ENCODE results near the gene GNPTG. TPM values are rescaled to one million over a fixed set of nuclear protein-coding genes. Genes with fewer than 3 reads are reported as not detected.

The GNPTG gene
- total RNA-seq, result 10 to 100 TPM; 45.3 to 55.1 TPM
- 10 to 100 TPM; 33.7 to 74.1 TPM for polyA plus RNA-seq
- long read RNA-seq, donor 1, transcript GNPTG-201 (11 exons, 1,983 nt), result major isoform, 90 of 127 reads
- long read RNA-seq, donor 1, partial matches to known transcripts, result 19 of 127 reads
- long read RNA-seq, donor 1, other reads (novel, unspliced or antisense), result 18 of 127 reads
- long read RNA-seq, donor 2, transcript GNPTG-201 (11 exons, 1,983 nt), result major isoform, 30 of 49 reads
- long read RNA-seq, donor 2, partial matches to known transcripts, result 9 of 49 reads
- long read RNA-seq, donor 2, other reads (novel, unspliced or antisense), result 10 of 49 reads

DNA sequence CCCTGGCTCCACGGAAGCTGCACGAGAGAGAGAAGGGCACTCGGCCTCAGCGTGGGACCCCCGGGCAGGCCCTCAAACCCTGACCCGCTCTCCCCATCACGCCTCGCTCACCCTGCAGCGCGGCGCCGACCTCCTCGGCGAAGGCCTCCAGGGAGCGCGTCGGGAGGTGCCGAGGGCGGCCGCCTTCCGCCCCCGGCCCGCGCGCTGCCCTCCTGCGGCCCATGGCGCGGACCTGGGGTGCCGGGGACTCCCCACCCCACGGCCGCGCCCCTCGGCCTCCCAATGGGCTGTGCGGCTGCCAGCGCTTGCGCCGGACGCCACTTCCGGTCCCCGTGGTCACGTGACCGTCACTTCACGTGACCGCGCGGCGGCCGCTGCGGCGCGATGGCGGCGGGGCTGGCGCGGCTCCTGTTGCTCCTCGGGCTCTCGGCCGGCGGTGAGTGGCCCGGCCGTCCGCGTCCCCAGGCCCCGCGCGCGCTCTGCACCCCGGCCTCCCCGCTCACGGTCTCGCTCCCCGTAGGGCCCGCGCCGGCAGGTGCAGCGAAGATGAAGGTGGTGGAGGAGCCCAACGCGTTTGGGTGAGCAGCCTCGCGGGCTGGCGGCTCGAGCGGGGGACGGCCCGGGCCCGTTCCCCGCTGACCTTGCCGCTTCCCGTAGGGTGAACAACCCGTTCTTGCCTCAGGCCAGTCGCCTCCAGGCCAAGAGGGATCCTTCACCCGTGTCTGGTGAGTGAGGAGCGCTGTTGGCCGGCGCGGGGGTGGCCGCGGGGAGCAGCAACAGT, at the start of gene GNPTG, which contains the start of gene TSR3:
TSS of gene GNPTG (plus strand) at position 350 of the 781 bp plus-strand sequence. CDS start at position 385, 35 bp downstream.
TSS of gene TSR3 (minus strand) at position 297 of the 781 bp plus-strand sequence. CDS start at position 223, 74 bp downstream.
- Histone ChIP-seq H3K4me3 (ENCODE audit: low read length in 2 of 2) (peak within 1 kb of the TSS; percentile 67 to 70), H3K27ac (ENCODE audit: low read depth in 1 of 2, low read length in 2 of 2) (no peak within 1 kb of the TSS), H3K36me3 (ENCODE audit: control insufficient read depth in 1 of 2, insufficient read depth in 2 of 2, low read length in 1 of 2) (no peaks in the 10 kb centered on the region), H3K27me3 (ENCODE audit: control insufficient read depth in 1 of 2, insufficient read depth in 2 of 2, low read length in 1 of 2) (no peaks in the 10 kb centered on the region), H3K4me1 (ENCODE audit: control insufficient read depth in 1 of 2, insufficient read depth in 2 of 2, low read length in 2 of 2) (no peaks in the 10 kb centered on the region), H3K9me3 (ENCODE audit: control insufficient read depth, low read length) (no peaks in the 10 kb centered on the region)
- peak; percentile 90 to 94 for DNase-seq
- intact Hi-C loops (cut with DNase I), result loop anchor here in 1 of 2 donors (5.0 kb wide), 1 partner anchor 71 kb away; the partner anchor contains the start of gene UQCC4
- WGBS, 2 donors, result 0% methylated on average over 72 to 98 of the region's 98 CpGs
- peak; percentile 85 for ATAC-seq (ENCODE audit: low FRiP score)

DNA sequence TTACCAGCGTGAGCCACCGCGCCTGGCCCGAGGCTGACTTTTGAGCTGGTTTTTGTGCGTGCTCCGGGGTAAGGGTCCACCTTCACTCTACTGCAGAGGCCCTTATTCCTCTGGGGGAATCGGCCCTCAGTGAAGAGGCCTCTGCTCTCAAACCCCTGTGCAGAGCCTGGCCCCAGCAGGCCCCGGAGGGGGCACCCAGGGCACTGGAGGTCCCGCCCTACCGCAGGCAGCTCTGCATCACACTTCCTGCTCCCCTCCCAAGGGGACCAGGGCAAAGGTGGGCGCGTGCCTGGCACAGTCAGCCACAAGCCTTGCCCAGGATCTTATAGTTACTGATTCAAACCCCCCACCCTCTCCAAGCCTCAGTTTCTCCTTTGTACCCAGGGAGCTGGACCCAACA, 45.9 kb upstream of the GNPTG start:
- no peak for DNase-seq
- Histone ChIP-seq H3K9me3 (ENCODE audit: control insufficient read depth, low read length) (no peaks in the 10 kb centered on the region), H3K4me1 (ENCODE audit: control insufficient read depth in 1 of 2, insufficient read depth in 2 of 2, low read length in 2 of 2) (peaks cover 0 to 2% of the 10 kb centered on the region in 2 donors), H3K4me3 (ENCODE audit: low read length in 2 of 2) (no peak overlapping the region), H3K36me3 (ENCODE audit: control insufficient read depth in 1 of 2, insufficient read depth in 2 of 2, low read length in 1 of 2) (no peaks in the 10 kb centered on the region), H3K27ac (ENCODE audit: low read depth in 1 of 2, low read length in 2 of 2) (no peak overlapping the region), H3K27me3 (ENCODE audit: control insufficient read depth in 1 of 2, insufficient read depth in 2 of 2, low read length in 1 of 2) (no peaks in the 10 kb centered on the region)
- intact Hi-C loops (cut with DNase I), result loop anchor here (5.0 to 10.0 kb wide), 2 partner anchors 109 to 476 kb away; partner anchors contain the start of genes NUBP2 (in 1 of the 2), SPSB3 (in 1 of the 2) and UNKL (in 1 of the 2)
- WGBS, 2 donors, result 71 to 73% methylated on average over 12 of the region's 12 CpGs
- ATAC-seq (ENCODE audit: low FRiP score), result no peak

DNA sequence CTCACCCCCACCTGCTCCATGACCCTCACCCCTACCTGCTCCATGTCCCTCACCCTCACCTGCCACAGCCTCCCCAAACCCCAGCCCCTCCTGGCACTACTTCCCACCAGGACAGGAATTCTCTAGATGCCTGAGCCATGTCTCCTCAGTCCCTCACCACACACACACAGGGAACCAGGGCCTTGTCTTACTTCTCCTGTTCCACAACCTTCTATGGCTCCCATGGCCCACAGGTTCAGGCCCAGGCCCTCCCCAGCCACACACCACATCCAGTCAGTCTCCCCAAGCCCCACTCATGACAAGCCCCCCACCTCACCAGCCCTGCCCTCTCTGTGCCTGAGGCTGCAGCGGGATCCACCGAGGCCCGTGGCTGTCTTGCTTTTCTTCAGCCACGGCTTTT, 45.4 kb upstream of the GNPTG start:
- intact Hi-C loops (cut with DNase I), result loop anchor here (5.0 to 10.0 kb wide), 2 partner anchors 108 to 476 kb away; partner anchors contain the start of genes NUBP2 (in 1 of the 2), SPSB3 (in 1 of the 2) and UNKL (in 1 of the 2)
- ATAC-seq (ENCODE audit: low FRiP score), result no peak
- H3K4me3 ChIP-seq (ENCODE audit: low read length in 2 of 2), result no peak overlapping the region
- 57 to 63% methylated on average over 4 of the region's 4 CpGs for WGBS, 2 donors
- no peaks in the 10 kb centered on the region for H3K9me3 ChIP-seq (ENCODE audit: control insufficient read depth, low read length)
- H3K27ac ChIP-seq (ENCODE audit: low read depth in 1 of 2, low read length in 2 of 2), result no peak overlapping the region
- peaks cover 0 to 2% of the 10 kb centered on the region in 2 donors for H3K4me1 ChIP-seq (ENCODE audit: control insufficient read depth in 1 of 2, insufficient read depth in 2 of 2, low read length in 2 of 2)
- DNase-seq, result no peak
- H3K27me3 ChIP-seq (ENCODE audit: control insufficient read depth in 1 of 2, insufficient read depth in 2 of 2, low read length in 1 of 2), result no peaks in the 10 kb centered on the region
- no peaks in the 10 kb centered on the region for H3K36me3 ChIP-seq (ENCODE audit: control insufficient read depth in 1 of 2, insufficient read depth in 2 of 2, low read length in 1 of 2)

DNA sequence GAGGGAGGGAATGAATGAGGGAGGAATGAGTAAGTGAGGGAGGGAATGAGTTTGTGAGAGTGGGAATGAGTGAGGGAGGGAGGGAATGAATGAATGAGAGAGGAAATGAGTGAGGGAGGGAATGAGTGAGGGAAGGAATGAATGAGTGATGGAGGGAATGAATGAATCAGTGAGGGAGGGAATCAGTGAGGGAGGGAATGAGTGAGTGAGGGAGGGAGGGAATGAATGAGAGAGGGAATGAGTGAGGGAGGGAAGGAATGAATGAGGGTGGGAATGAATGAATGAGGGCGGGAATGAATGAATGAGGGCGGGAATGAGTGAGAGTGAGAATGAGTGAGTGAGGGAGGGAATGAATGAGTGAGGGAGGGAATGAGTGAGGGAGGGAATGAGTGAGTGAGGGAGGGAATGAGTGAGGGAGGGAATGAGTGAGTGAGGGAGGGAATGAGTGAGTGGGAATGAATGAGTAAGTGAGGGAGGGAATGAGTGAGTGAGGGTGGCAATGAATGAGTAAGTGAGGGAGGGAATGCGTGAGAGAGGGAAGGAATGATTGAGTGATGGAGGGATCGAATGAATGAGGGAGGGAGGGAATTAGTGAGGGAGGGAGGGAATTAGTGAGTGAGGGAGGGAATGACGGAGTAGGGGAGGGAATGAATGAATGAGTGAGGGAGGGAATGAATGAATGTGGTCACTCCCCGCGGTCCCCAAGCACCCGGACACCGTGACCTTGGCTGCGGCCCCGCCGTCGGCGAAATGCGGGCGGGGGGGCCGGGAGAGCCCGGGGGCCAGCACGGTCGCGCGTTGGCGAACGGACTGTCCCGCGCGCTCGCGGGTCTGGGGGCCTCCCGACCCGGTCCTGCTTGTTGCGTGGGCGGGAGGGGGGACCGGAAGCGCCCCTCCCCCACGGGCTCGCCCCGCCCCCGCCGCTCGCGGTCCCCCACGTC, 43.4 kb upstream of the GNPTG start:
- intact Hi-C loops (cut with DNase I), result loop anchor here (5.0 to 10.0 kb wide), 2 partner anchors 106 to 474 kb away; partner anchors contain the start of genes NUBP2 (in 1 of the 2), SPSB3 (in 1 of the 2) and UNKL (in 1 of the 2)
- H3K36me3 ChIP-seq (ENCODE audit: control insufficient read depth in 1 of 2, insufficient read depth in 2 of 2, low read length in 1 of 2), result no peaks in the 10 kb centered on the region
- ATAC-seq (ENCODE audit: low FRiP score) (peak; percentile 32), DNase-seq (no peak)
- WGBS, 2 donors, result 4 to 13% methylated on average over 12 to 42 of the region's 43 CpGs
- H3K4me1 ChIP-seq (ENCODE audit: control insufficient read depth in 1 of 2, insufficient read depth in 2 of 2, low read length in 2 of 2), result peaks cover 0 to 2% of the 10 kb centered on the region in 2 donors
- peak overlapping the region; percentile 41 to 81 for H3K4me3 ChIP-seq (ENCODE audit: low read length in 2 of 2)
- H3K27ac ChIP-seq (ENCODE audit: low read depth in 1 of 2, low read length in 2 of 2), result no peak overlapping the region
- no peaks in the 10 kb centered on the region for H3K9me3 ChIP-seq (ENCODE audit: control insufficient read depth, low read length)
- no peaks in the 10 kb centered on the region for H3K27me3 ChIP-seq (ENCODE audit: control insufficient read depth in 1 of 2, insufficient read depth in 2 of 2, low read length in 1 of 2)

DNA sequence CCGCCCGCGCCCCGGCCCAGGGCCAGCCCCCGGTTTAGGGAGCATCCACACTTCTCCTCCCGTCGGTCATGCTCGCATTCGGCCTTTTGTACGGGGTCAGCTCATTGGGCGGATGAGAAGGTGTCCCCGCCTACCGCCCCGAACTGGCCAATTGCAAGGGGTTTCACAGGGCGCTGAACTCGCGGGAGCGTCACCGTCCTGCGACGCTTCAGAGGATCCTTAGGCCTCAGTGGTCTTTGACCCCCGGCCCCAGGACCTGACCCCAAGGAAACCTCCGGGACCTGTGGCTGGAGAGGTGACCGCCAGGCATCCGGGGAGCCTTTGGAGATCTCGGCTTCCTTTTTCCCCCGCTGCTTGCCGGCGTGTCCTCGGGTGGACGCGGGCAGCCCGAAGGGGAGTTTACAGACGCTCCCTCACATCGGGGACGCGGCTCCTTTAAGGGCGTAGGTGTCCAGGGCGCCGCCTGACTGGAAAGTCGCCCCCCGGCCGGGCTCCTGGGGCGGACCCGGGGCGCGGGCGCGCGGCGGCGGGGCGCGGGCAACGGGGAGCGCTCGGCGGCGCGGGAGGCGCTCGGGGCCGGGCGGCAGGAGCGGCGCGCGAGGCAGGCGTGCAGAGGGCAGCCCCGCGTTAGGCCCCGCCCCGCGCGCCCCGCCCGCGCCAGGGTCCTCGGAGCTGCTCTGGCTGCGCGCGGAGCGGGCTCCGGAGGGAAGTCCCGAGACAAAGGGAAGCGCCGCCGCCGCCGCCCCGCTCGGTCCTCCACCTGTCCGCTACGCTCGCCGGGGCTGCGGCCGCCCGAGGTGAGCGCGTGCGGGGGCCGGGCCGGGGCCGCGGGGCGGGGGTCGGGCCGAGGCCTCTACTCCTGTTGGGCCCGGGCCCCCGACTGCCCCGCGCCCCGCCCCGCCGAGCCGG, 42.5 kb upstream of the GNPTG start, which contains the start of gene UBE2I:
TSS of gene UBE2I (plus strand) at position 660 of the 909 bp plus-strand sequence. CDS start 4,395 bp downstream, outside the sequence.
- Histone ChIP-seq H3K36me3 (ENCODE audit: control insufficient read depth in 1 of 2, insufficient read depth in 2 of 2, low read length in 1 of 2) (no peaks in the 10 kb centered on the region), H3K9me3 (ENCODE audit: control insufficient read depth, low read length) (no peaks in the 10 kb centered on the region), H3K4me3 (ENCODE audit: low read length in 2 of 2) (peak within 1 kb of the TSS; percentile 89 to 94), H3K27me3 (ENCODE audit: control insufficient read depth in 1 of 2, insufficient read depth in 2 of 2, low read length in 1 of 2) (no peaks in the 10 kb centered on the region), H3K4me1 (ENCODE audit: control insufficient read depth in 1 of 2, insufficient read depth in 2 of 2, low read length in 2 of 2) (peaks cover 0 to 2% of the 10 kb centered on the region in 2 donors), H3K27ac (ENCODE audit: low read depth in 1 of 2, low read length in 2 of 2) (peak within 1 kb of the TSS; percentile 51 to 97)
- DNase-seq (peak; percentile 97 to 99), ATAC-seq (ENCODE audit: low FRiP score) (peak; percentile 96)
- 1% methylated on average over 72 to 117 of the region's 117 CpGs for WGBS, 2 donors
- intact Hi-C loops (cut with DNase I), result loop anchor here (5.0 to 10.0 kb wide), 2 partner anchors 106 to 473 kb away; partner anchors contain the start of genes NUBP2 (in 1 of the 2), SPSB3 (in 1 of the 2) and UNKL (in 1 of the 2)

DNA sequence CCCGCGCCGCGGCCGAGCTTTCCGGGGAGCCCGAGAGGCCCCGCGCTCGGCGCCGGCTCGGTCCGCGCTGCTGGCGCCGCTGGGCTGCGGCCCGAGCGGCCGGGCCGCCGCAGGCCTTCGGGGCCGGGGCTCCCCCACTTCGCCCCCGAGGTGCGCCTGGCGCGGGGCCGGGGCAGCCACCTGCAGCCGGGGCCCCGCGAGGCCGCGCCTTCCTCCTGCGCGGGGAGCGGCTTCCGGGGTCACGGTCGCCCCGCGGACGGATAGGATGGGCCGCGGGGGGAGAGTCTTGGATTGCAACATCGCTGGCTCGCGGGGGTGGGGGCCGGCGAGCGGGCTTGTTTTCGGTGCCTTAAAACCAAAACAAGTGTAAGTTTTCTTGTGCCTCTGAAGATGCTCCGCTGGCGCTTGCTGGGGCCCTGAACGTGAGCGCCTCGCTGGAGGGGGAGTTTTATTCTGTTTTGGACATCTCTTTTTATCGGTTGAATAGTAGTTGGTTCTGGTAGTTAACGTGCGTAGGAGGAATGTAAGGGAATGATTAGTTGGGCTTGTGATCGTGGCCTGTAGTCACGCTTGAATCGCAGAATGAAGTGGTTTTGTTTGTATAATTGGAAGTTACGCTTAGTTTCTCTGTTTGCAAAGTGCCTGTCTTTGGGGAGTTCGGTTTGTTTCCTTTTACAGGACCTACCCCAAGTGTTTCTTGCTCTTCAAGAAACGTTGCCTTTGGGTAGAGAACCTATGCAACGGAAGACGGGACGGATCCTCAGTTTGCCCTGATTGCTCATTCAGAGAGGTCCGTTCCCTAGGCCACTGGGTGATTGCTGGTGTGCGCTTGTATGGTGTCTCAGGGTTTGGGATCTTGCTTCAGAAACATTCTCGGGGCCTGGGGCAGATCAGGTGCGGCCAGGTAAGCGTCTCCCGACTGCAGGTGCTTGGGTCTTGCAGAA, 41.6 kb upstream of the GNPTG start:
- Histone ChIP-seq H3K9me3 (ENCODE audit: control insufficient read depth, low read length) (no peaks in the 10 kb centered on the region), H3K36me3 (ENCODE audit: control insufficient read depth in 1 of 2, insufficient read depth in 2 of 2, low read length in 1 of 2) (no peaks in the 10 kb centered on the region), H3K27ac (ENCODE audit: low read depth in 1 of 2, low read length in 2 of 2) (no peak overlapping the region), H3K4me3 (ENCODE audit: low read length in 2 of 2) (peak overlapping the region; percentile 89 to 94), H3K4me1 (ENCODE audit: control insufficient read depth in 1 of 2, insufficient read depth in 2 of 2, low read length in 2 of 2) (peaks cover 0 to 2% of the 10 kb centered on the region in 2 donors), H3K27me3 (ENCODE audit: control insufficient read depth in 1 of 2, insufficient read depth in 2 of 2, low read length in 1 of 2) (no peaks in the 10 kb centered on the region)
- WGBS, 2 donors, result 1 to 2% methylated on average over 45 to 77 of the region's 77 CpGs
- ATAC-seq (ENCODE audit: low FRiP score) (no peak), DNase-seq (peak; percentile 68 to 88)
- intact Hi-C loops (cut with DNase I), result loop anchor here (5.0 to 10.0 kb wide), 2 partner anchors 105 to 472 kb away; partner anchors contain the start of genes NUBP2 (in 1 of the 2), SPSB3 (in 1 of the 2) and UNKL (in 1 of the 2)

Measured in aorta (tissue), 5 donors.